ENCODE data around the gene TSPAN32.
"Not testable (repeated sequence)": the region's sequence is repeated elsewhere in the genome, so short reads cannot be mapped to it uniquely, and the experiment has no call there.

Gene TSPAN32

GRCh38 chr11:2338760-2339159 lies 36.9 kb downstream of the TSPAN32 start:
- DNase-seq (ENCODE audit: low read depth in 2 of 2) = not testable (repeated sequence)

GRCh38 chr11:2342557-2342956 lies 40.7 kb downstream of the TSPAN32 start:
- DNase-seq (ENCODE audit: low read depth in 2 of 2) = no peak

- no peak for DNase-seq (ENCODE audit: low read depth in 2 of 2)
Observed at GRCh38 chr11:2342981-2343380, 41.2 kb downstream of the TSPAN32 start.

- no peak for DNase-seq (ENCODE audit: low read depth in 2 of 2)
Observed at GRCh38 chr11:2343502-2343901, 41.7 kb downstream of the TSPAN32 start.

- no peak for DNase-seq (ENCODE audit: low read depth in 2 of 2)
Observed at GRCh38 chr11:2345050-2345449, 43.2 kb downstream of the TSPAN32 start.

- no peak for DNase-seq (ENCODE audit: low read depth in 2 of 2)
Observed at GRCh38 chr11:2346014-2346413, 44.2 kb downstream of the TSPAN32 start.

- DNase-seq (ENCODE audit: low read depth in 2 of 2) = no peak
Observed at GRCh38 chr11:2346586-2347307, 44.9 kb downstream of the TSPAN32 start.

- no peak for DNase-seq (ENCODE audit: low read depth in 2 of 2)
Observed at GRCh38 chr11:2347308-2347830, 45.6 kb downstream of the TSPAN32 start.

GRCh38 chr11:2348986-2349385 lies 47.2 kb downstream of the TSPAN32 start:
- peak in 1 of 2 experiments; percentile 1 for DNase-seq (ENCODE audit: low read depth in 2 of 2)

GRCh38 chr11:2351701-2352100 lies 49.9 kb downstream of the TSPAN32 start:
- DNase-seq (ENCODE audit: low read depth in 2 of 2) = no peak

- no peak for DNase-seq (ENCODE audit: low read depth in 2 of 2)
Observed at GRCh38 chr11:2352420-2352819, 50.6 kb downstream of the TSPAN32 start.

- DNase-seq (ENCODE audit: low read depth in 2 of 2) = no peak
Observed at GRCh38 chr11:2355000-2355644, 53.3 kb downstream of the TSPAN32 start.

GRCh38 chr11:2357246-2357645 lies 55.4 kb downstream of the TSPAN32 start:
- DNase-seq (ENCODE audit: low read depth in 2 of 2) = no peak

- DNase-seq (ENCODE audit: low read depth in 2 of 2) = not testable (repeated sequence)
Observed at GRCh38 chr11:2357651-2358050, 55.8 kb downstream of the TSPAN32 start.

- DNase-seq (ENCODE audit: low read depth in 2 of 2) = no peak
Observed at GRCh38 chr11:2358754-2359442, 57.1 kb downstream of the TSPAN32 start.

GRCh38 chr11:2359557-2359956 lies 57.7 kb downstream of the TSPAN32 start:
- DNase-seq (ENCODE audit: low read depth in 2 of 2) = no peak

- DNase-seq (ENCODE audit: low read depth in 2 of 2) = no peak
Observed at GRCh38 chr11:2360081-2360642, 58.3 kb downstream of the TSPAN32 start.

GRCh38 chr11:2361565-2361964 lies 59.8 kb downstream of the TSPAN32 start:
- DNase-seq (ENCODE audit: low read depth in 2 of 2) = no peak

GRCh38 chr11:2362414-2362813 lies 60.6 kb downstream of the TSPAN32 start:
- DNase-seq (ENCODE audit: low read depth in 2 of 2) = no peak

GRCh38 chr11:2363130-2363529 lies 61.3 kb downstream of the TSPAN32 start:
- no peak for DNase-seq (ENCODE audit: low read depth in 2 of 2)

- DNase-seq (ENCODE audit: low read depth in 2 of 2) = no peak
Observed at GRCh38 chr11:2363577-2364370, 62.0 kb downstream of the TSPAN32 start.

All from fibroblast of skin of left biceps (primary cell).